ENCODE measurements around the gene EIF1AD. TPM values are rescaled to one million over a fixed set of nuclear protein-coding genes. Genes with fewer than 3 reads are reported as not detected.

The EIF1AD gene
- total and polyA plus RNA-seq, 9 of the 15 experiments (the other 6 are each of a cell fraction or from before 2014, with no cell fraction given): 50.1 to 98.8 (median 58.7) TPM

- no peak for TF ChIP-seq GATA2 (CRISPR knock-in tag; IDR thresholded peaks at IDR 0.05)
- TF ChIP-seq ERF (CRISPR knock-in tag; IDR thresholded peaks at IDR 0.05): peak; percentile 47; the same call in 1 of the 2 replicates
- TF ChIP-seq NR2C1 (IDR thresholded peaks at IDR 0.05): peak; percentile 99
- TF ChIP-seq NR2C1 (tag; IDR thresholded peaks at IDR 0.05): peak; percentile 99
- TF ChIP-seq, protein P1, sequence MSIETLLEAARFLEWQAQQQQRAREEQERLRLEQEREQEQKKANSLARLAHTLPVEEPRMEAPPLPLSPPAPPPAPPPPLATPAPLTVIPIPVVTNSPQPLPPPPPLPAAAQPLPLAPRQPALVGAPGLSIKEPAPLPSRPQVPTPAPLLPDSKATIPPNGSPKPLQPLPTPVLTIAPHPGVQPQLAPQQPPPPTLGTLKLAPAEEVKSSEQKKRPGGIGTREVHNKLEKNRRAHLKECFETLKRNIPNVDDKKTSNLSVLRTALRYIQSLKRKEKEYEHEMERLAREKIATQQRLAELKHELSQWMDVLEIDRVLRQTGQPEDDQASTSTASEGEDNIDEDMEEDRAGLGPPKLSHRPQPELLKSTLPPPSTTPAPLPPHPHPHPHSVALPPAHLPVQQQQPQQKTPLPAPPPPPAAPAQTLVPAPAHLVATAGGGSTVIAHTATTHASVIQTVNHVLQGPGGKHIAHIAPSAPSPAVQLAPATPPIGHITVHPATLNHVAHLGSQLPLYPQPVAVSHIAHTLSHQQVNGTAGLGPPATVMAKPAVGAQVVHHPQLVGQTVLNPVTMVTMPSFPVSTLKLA (conservative IDR thresholded peaks at IDR 0.05): peak; percentile 88 to 95
- TF ChIP-seq TBL1XR1 (IDR thresholded peaks at IDR 0.05; ENCODE audit: low read length in 2 of 2): peak; percentile 19 to 60; a peak in 2 of 4 replicates
- TF ChIP-seq, protein P2, sequence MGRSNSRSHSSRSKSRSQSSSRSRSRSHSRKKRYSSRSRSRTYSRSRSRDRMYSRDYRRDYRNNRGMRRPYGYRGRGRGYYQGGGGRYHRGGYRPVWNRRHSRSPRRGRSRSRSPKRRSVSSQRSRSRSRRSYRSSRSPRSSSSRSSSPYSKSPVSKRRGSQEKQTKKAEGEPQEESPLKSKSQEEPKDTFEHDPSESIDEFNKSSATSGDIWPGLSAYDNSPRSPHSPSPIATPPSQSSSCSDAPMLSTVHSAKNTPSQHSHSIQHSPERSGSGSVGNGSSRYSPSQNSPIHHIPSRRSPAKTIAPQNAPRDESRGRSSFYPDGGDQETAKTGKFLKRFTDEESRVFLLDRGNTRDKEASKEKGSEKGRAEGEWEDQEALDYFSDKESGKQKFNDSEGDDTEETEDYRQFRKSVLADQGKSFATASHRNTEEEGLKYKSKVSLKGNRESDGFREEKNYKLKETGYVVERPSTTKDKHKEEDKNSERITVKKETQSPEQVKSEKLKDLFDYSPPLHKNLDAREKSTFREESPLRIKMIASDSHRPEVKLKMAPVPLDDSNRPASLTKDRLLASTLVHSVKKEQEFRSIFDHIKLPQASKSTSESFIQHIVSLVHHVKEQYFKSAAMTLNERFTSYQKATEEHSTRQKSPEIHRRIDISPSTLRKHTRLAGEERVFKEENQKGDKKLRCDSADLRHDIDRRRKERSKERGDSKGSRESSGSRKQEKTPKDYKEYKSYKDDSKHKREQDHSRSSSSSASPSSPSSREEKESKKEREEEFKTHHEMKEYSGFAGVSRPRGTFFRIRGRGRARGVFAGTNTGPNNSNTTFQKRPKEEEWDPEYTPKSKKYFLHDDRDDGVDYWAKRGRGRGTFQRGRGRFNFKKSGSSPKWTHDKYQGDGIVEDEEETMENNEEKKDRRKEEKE (IDR thresholded peaks at IDR 0.05; ENCODE audit: borderline replicate concordance in 1 of 2, control insufficient read depth in 1 of 2, low read depth in 2 of 2, low read length in 1 of 2): no peak
- TF ChIP-seq ETV5 (CRISPR knock-in tag; IDR thresholded peaks at IDR 0.05; ENCODE audit: low read depth): peak; percentile 62
- TF ChIP-seq PHTF2 (CRISPR knock-in tag; IDR thresholded peaks at IDR 0.05): no peak
- no peak for TF ChIP-seq RAD51 (IDR thresholded peaks at IDR 0.05; ENCODE audit: borderline replicate concordance, low read depth)
- TF ChIP-seq EWSR1 (IDR thresholded peaks at IDR 0.05; ENCODE audit: borderline replicate concordance, low read depth, partially characterized antibody): no peak
- peak in 1 of 2 experiments; percentile 42; a peak in 2 of 4 replicates for TF ChIP-seq SIX5 (IDR thresholded peaks at IDR 0.05; ENCODE audit: borderline replicate concordance in 1 of 2, insufficient read depth in 1 of 2, low read depth in 1 of 2, low read length in 2 of 2)
- TF ChIP-seq E2F4 (CRISPR knock-in tag; IDR thresholded peaks at IDR 0.05; ENCODE audit: low read depth): 0 out of 2 replicates have a peak, but pooled peaks have one; percentile 38
- TF ChIP-seq NFIC (IDR thresholded peaks at IDR 0.05): peak; percentile 7; the same call in 1 of the 2 replicates
- TF ChIP-seq SMARCE1 (IDR thresholded peaks at IDR 0.05): peak; percentile 67
- no peak for TF ChIP-seq CTCFL (IDR thresholded peaks at IDR 0.05; ENCODE audit: borderline replicate concordance, insufficient read depth, low read depth, low read length, poor library complexity, severe bottlenecking)
- peak; percentile 86 for TF ChIP-seq GTF2E2 (tag; IDR thresholded peaks at IDR 0.05)
Observed at GRCh38 chr11:65961267-65962140, 40.5 kb downstream of the EIF1AD start, which contains the start of gene SART1 (continued).

Measured in K562 (cell line).